Smooth muscle cell (in vitro differentiated cells): ENCODE data around the gene SPIB. TPM values are rescaled to one million over a fixed set of nuclear protein-coding genes. Genes with fewer than 3 reads are reported as not detected.

Experiments
- DNase-seq: peaks from one replicate; lab custom pipeline; 2025; ENCODE audit not compliant: unreplicated experiment; lab: John Stamatoyannopoulos, UW
- H2AFZ ChIP-seq: fragments of 200-600 bp; sonication (generic); 2 replicates; pipeline ENCODE4 v1.6.0; 2016; ENCODE audit warnings: antibody characterized with exemption, low read depth, mild to moderate bottlenecking
- H3F3A ChIP-seq: fragments of 200-600 bp; sonication (generic); 2 replicates; pipeline ENCODE4 v1.6.0; 2017; ENCODE audit warnings: antibody characterized with exemption, low read depth
- H3K27ac ChIP-seq: fragments of 200-600 bp; sonication (generic); 2 replicates; pipeline ENCODE4 v1.5.1; 2016; ENCODE audit warnings: low read depth, mild to moderate bottlenecking
- H3K27me3 ChIP-seq: fragments of 200-600 bp; sonication (generic); 2 replicates; pipeline ENCODE4 v1.6.1; 2016; ENCODE audit warnings: low read depth, mild to moderate bottlenecking
- H3K36me3 ChIP-seq: fragments of 200-600 bp; sonication (generic); 2 replicates; pipeline ENCODE4 v1.5.1; 2016; ENCODE audit warnings: low read depth
- H3K4me1 ChIP-seq: fragments of 200-600 bp; sonication (generic); 2 replicates; pipeline ENCODE4 v1.5.1; 2016; ENCODE audit warnings: low read depth
- H3K4me2 ChIP-seq: fragments of 200-600 bp; sonication (generic); 2 replicates; pipeline ENCODE4 v1.6.0; 2016; ENCODE audit warnings: mild to moderate bottlenecking
- H3K4me3 ChIP-seq: fragments of 200-600 bp; sonication (generic); 2 replicates; pipeline ENCODE4 v1.5.1; 2016; ENCODE audit warnings: mild to moderate bottlenecking
- H3K79me2 ChIP-seq: fragments of 200-600 bp; sonication (generic); 2 replicates; pipeline ENCODE4 v1.6.0; 2016; ENCODE audit warnings: low read depth, mild to moderate bottlenecking
- H3K9ac ChIP-seq: fragments of 200-600 bp; sonication (generic); 2 replicates; pipeline ENCODE4 v1.6.0; 2016; ENCODE audit warnings: low read depth
- H3K9me3 ChIP-seq: fragments of 200-600 bp; sonication (generic); replicated peaks from 2 replicates; pipeline ENCODE4 v1.5.1; 2016; ENCODE audit warnings: low read depth
- H4K20me1 ChIP-seq: fragments of 200-600 bp; sonication (generic); 2 replicates; pipeline ENCODE4 v1.6.0; 2016; ENCODE audit warnings: low read depth
- WGBS: methylation state at CpG from one replicate; pipeline ENCODE4 v1.1.7; 2016; ENCODE audit warnings: low lambda C conversion rate; 5-methylcytosine and 5-hydroxymethylcytosine counted together
- polyA plus RNA-seq: library from polyadenylated mRNA; unstranded; fragments of >200 nt; fragmentation: Nextera tagmentation; extraction: Ambion mirVana; gene quantifications from 2 replicates; pipeline ENCODE4 v1.2.1, GENCODE V29; 2016
- total RNA-seq: library from RNA; depleted of rRNA; stranded (reverse); fragments of >200 nt; gene quantifications from 2 replicates; pipeline ENCODE4 v1.2.3, GENCODE V29; 2014
- TF ChIP-seq, protein P1 (sequence below): fragments of 200-600 bp; sonication (generic); IDR thresholded peaks from 2 replicates; pipeline ENCODE4 v1.5.1; 2017; ENCODE audit warnings: borderline replicate concordance, mild to moderate bottlenecking, antibody characterized with exemption; ENCODE audit not compliant: insufficient read depth, poor library complexity, severe bottlenecking

The SPIB gene
- total and polyA plus RNA-seq, 2 experiments from 2014 or later: not detected

DNA sequence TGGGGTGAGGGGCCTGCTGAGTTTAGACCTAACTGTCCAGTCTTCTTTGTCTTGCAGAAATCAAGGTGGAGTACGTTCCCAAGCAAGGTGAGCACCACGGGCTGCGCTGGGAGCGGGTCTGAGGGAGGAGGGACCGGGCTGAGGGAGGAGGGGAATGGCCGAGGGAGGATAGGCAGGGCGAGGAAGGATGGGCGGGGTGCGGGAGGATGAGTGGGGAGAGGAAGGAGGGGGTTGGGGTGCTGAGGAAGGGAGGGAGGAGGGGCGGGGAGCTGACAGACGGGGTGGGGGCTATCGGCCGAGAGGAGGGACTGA lies 32.4 kb downstream of the SPIB start:
- TF ChIP-seq, protein P1, sequence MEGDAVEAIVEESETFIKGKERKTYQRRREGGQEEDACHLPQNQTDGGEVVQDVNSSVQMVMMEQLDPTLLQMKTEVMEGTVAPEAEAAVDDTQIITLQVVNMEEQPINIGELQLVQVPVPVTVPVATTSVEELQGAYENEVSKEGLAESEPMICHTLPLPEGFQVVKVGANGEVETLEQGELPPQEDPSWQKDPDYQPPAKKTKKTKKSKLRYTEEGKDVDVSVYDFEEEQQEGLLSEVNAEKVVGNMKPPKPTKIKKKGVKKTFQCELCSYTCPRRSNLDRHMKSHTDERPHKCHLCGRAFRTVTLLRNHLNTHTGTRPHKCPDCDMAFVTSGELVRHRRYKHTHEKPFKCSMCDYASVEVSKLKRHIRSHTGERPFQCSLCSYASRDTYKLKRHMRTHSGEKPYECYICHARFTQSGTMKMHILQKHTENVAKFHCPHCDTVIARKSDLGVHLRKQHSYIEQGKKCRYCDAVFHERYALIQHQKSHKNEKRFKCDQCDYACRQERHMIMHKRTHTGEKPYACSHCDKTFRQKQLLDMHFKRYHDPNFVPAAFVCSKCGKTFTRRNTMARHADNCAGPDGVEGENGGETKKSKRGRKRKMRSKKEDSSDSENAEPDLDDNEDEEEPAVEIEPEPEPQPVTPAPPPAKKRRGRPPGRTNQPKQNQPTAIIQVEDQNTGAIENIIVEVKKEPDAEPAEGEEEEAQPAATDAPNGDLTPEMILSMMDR: no peak
- no peaks in the 10 kb centered on the region for H3F3A ChIP-seq
- H3K4me1 ChIP-seq: no peaks in the 10 kb centered on the region
- no peak overlapping the region for H3K4me3 ChIP-seq
- H3K79me2 ChIP-seq: no peaks in the 10 kb centered on the region
- DNase-seq: no peak
- no peaks in the 10 kb centered on the region for H3K36me3 ChIP-seq
- no peak overlapping the region for H3K9ac ChIP-seq
- no peaks in the 10 kb centered on the region for H3K9me3 ChIP-seq
- H3K4me2 ChIP-seq: no peak overlapping the region
- H4K20me1 ChIP-seq: no peaks in the 10 kb centered on the region
- no peak overlapping the region for H3K27ac ChIP-seq
- no peaks in the 10 kb centered on the region for H3K27me3 ChIP-seq
- no peak overlapping the region for H2AFZ ChIP-seq
- WGBS: 78% methylated on average over 6 of the region's 13 CpGs

DNA sequence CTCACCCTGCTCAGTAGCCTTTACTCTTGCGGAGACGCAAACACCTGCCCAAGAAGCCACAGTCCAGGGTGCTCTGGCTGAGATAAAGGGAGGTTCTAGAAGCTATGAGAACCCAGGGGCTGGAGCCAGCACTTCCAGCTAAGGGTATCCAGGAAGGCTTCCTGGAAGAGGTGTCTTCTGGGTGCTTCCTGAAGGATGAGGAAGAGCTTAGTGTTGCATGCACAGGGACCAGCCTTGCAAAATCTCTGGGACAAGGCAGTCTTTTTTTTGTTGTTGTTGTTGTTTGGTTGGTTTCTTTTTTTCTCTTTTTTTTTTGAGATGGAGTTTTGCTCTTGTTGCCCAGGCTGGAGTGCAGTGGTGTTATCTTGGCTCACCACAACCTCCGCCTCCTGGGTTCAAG lies 34.5 kb downstream of the SPIB start:
- Histone ChIP-seq H3K27me3 (no peaks in the 10 kb centered on the region), H3K79me2 (no peaks in the 10 kb centered on the region), H3F3A (no peaks in the 10 kb centered on the region), H2AFZ (no peak overlapping the region), H4K20me1 (no peaks in the 10 kb centered on the region), H3K36me3 (no peaks in the 10 kb centered on the region), H3K4me3 (no peak overlapping the region), H3K4me1 (no peaks in the 10 kb centered on the region), H3K27ac (no peak overlapping the region), H3K9me3 (no peaks in the 10 kb centered on the region), H3K9ac (no peak overlapping the region), H3K4me2 (no peak overlapping the region)
- 94% methylated on average over 3 of the region's 3 CpGs for WGBS
- no peak for DNase-seq
- TF ChIP-seq, protein P1: no peak

DNA sequence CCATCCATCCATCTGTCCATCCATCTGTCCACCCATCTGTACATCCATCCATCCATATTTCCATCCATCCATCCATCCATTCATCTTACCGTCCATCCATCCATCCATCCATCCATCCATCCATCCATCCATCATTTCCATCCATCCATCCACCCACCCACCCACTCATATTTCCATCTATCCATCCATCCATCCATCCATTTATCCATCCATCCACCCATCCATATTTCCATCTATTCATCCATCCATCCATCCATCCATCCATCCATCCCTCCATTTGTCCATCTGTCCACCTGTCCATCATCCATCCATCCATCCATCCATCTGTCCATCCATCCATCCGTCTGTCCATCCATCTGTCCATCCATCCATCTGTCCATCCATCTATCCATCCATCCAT lies 37.3 kb downstream of the SPIB start:
- H3K36me3 ChIP-seq: no peaks in the 10 kb centered on the region
- TF ChIP-seq, protein P1: no peak
- H3K9ac ChIP-seq: no peak overlapping the region
- H2AFZ ChIP-seq: no peak overlapping the region
- no peak overlapping the region for H3K27ac ChIP-seq
- no peaks in the 10 kb centered on the region for H3K4me1 ChIP-seq
- DNase-seq: no peak
- no peaks in the 10 kb centered on the region for H3K79me2 ChIP-seq
- no peaks in the 10 kb centered on the region for H3K9me3 ChIP-seq
- H4K20me1 ChIP-seq: no peaks in the 10 kb centered on the region
- no peaks in the 10 kb centered on the region for H3K27me3 ChIP-seq
- 88% methylated on average over 2 of the region's 2 CpGs for WGBS
- H3K4me3 ChIP-seq: no peak overlapping the region
- H3K4me2 ChIP-seq: no peak overlapping the region
- H3F3A ChIP-seq: no peaks in the 10 kb centered on the region

DNA sequence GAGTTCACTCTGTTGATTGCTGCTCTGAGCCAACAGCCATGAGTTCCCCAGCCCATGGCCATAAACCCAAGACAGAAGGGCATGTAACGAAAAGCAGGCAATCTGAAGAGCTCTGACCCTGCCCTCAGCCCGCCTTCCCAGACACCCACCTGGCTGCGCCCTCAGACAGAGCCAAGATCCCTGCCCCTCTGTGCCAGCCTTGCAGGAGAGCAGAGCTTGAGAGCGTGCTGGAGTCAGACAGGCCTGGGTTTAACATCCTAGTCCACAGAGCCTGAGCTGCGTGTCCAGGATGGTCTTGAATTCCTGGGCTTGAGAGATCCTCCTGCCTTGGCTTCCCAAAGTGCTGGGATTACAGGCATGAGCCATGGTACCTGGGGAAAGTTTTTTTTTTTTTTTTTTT lies 38.6 kb downstream of the SPIB start:
- 89% methylated on average over 5 of the region's 5 CpGs for WGBS
- Histone ChIP-seq H3K79me2 (no peaks in the 10 kb centered on the region), H3K36me3 (no peaks in the 10 kb centered on the region), H3K27me3 (no peaks in the 10 kb centered on the region), H3K27ac (no peak overlapping the region), H3K4me3 (no peak overlapping the region), H2AFZ (no peak overlapping the region), H3K9me3 (no peaks in the 10 kb centered on the region), H3F3A (no peaks in the 10 kb centered on the region), H3K9ac (no peak overlapping the region), H3K4me2 (no peak overlapping the region), H4K20me1 (no peaks in the 10 kb centered on the region), H3K4me1 (no peaks in the 10 kb centered on the region)
- TF ChIP-seq, protein P1: no peak
- DNase-seq: no peak
